Putamen (tissue), 1 donor: ENCODE data around the gene BRAF.
"Not testable (repeated sequence)": the region's sequence is repeated elsewhere in the genome, so short reads cannot be mapped to it uniquely, and the experiment has no call there.

Experiments
- DNase-seq: peaks from one replicate; pipeline ENCODE4 v3.0.0-alpha.2; 2016; ENCODE audit warnings: low spot score

BRAF gene

GRCh38 chr7:140769852-140770251 is 154.9 kb downstream of the BRAF start:
- no peak for DNase-seq

GRCh38 chr7:140767418-140767817 is 157.3 kb downstream of the BRAF start:
- DNase-seq = no peak

GRCh38 chr7:140765441-140765840 is 159.3 kb downstream of the BRAF start:
- not testable (repeated sequence) for DNase-seq

DNA sequence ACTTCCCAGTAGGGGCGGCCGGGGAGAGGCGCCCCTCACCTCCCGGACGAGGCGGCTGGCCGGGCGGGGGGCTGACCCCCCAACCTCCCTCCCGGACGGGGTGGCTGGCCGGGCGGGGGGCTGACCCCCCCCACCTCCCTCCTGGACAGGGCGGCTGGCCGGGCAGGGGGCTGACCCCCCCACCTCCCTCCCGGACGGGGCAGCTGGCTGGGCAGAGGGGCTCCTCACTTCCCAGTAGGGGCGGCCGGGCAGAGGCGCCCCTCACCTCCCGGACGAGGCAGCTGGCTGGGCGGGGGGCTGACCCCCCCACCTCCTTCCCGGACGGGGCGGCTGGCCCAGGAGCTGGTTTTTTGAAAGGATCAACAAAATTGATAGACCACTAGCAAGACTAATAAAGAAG is 161.6 kb downstream of the BRAF start:
- not testable (repeated sequence) for DNase-seq

DNA sequence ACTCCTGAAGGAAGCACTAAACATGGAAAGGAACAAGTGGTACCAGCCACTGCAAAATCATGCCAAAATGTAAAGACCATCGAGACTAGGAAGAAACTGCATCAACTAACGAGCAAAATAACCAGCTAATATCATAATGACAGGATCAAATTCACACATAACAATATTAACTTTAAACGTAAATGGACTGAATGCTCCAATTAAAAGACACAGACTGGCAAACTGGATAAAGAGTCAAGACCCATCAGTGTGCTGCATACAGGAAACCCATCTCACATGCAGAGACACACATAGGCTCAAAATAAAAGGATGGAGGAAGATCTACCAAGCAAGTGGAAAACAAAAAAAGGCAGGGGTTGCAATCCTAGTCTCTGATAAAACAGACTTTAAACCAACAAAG is 163.4 kb downstream of the BRAF start:
- DNase-seq = not testable (repeated sequence)

GRCh38 chr7:140754506-140754905 is 170.2 kb downstream of the BRAF start:
- peak; percentile 17 for DNase-seq

- no peak for DNase-seq
These were observed 172.2 kb downstream of the BRAF start for GRCh38 chr7:140752533-140752932.

DNA sequence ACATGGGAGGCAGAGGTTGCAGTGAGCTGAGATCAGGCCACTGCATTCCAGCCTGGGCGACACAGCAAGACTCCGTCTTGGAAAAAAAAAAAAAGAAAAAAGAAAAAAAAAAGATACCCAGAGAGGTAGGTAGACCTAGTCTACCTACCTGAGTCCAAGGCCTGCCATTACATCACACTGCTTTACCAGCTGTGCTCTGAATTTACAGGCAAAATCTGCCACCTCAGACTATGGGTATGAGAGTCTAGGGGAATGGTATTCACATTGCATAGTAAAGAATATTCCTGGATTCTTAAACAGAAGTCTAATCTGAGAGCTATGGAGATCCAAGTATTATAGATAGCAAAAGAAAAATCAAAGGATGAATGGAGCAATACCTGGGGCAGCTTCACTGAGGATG is 178.0 kb downstream of the BRAF start:
- DNase-seq = no peak

DNA sequence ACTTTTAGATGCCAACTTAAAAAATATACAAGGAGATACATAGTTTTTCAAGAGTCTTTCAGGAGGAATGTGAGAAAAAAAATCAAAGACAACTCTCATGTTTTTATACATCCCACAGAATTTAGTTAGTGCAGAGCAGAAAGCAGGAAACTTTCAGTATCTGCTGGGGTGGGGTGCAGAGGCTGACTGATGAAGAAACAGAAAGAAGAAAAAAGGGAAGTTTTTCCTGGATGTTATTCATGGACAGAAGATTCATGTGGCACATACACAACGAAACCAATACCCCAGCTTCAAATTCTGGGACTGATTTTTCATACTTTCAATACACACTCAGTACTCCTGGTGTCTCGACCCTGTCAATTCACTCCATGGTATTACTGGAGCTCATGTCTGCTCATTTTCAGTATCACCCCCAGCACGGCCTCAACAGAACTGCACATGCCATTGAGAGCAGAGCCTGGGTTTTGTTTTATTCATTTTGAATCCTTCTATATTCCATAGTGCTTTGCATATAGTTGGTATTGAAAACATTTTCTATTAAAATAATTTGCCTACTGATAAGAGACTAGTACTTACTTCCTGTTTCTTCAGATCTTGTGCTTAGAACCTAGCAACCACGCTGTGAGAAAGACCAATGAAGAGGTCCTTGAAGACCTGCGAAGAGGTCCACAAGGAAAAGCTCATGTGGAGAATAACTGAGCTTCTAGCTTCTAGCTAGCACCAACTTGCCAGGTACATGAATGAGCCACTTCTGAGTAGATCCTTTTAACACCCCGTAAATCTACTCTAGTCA is 179.3 kb downstream of the BRAF start:
- no peak for DNase-seq

DNA sequence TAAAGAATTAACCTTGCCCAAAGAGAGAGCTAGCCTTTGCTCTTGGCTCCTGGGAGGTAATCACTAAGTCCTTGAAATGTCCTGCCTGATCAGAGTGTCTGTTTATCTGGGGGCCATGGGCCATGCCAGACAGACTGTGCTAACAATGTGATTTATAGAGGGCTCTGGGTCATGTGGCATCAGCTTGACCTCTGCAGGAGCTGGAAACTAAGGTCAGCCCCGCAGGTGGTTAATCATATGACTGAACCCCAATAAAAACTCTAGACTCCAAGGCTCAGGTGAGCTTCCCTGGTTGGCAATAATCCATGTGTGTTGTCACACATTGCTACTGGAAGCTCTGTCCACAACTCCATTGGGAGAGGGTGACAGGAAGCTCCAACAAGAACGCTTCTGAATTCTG is 180.7 kb downstream of the BRAF start:
- DNase-seq = no peak

DNA sequence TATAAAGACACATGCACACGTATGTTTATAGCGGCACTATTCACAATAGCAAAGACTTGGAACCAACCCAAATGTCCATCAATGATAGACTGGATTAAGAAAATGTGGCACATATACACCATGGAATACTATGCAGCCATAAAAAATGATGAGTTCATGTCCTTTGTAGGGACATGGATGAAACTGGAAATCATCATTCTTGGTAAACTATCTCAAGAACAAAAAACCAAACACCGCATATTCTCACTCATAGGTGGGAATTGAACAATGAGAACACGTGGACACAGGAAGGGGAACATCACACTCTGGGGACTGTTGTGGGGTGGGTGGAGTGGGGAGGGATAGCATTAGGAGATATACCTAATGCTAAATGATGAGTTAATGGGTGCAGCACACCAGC is 181.5 kb downstream of the BRAF start:
- DNase-seq = not testable (repeated sequence)

GRCh38 chr7:140738280-140738679 is 186.4 kb downstream of the BRAF start:
- DNase-seq = no peak

DNA sequence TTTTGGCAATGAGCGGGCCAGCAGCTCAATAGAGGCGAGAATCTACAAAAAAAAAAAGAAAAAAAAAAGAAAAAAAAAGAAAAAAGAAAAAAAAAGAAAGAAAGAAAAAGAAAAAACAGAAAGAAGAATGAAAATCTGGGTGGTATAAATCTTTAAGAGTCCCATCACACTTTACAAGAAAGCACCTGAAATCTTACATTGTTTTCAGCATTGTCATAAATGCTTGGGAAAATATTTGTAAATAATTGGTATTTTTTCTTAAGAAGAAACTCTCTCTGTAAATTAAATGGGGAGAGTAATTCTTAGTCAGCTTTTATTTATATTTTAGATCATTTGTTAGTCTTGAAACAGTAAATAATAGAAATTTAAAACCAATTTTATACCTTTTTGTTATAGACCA is 190.0 kb downstream of the BRAF start:
- DNase-seq = no peak

DNA sequence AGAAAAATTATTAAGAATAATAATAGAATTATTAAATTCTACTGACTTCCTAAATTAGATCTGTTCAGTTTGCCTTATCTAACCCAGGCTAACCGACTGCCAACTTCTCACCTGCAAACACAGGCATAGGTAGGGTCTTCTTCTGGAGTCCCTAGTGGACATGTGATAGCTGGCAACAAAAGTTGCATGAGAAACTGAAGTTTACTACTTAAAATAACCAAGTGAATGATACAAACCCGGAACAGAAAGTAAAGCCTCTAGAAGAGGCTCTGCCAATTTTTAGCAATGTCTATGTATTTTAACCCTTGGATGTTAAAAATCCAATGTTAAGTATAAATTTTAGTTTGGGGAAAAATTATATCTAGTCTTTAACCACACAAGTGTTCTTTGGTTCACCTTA is 190.6 kb downstream of the BRAF start:
- no peak for DNase-seq

DNA sequence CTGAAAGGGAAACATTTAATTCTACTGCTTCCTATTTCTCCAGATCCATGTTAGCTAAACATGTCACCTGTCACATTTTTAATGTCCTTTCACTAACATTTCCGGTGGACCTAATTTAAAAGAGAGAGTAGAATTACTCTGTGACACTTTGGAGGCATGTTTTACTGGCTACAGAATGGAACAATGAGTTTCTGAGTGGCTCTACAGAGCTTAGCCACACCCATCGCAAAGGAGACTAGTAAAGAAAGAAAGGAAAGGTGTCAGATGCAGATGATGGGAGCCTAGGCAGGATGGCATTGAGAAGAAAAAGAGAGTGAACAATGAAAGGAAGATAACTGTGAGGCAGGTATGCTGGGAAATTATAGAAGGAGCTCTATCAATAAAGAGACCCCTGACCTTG is 192.3 kb downstream of the BRAF start:
- DNase-seq = no peak

DNA sequence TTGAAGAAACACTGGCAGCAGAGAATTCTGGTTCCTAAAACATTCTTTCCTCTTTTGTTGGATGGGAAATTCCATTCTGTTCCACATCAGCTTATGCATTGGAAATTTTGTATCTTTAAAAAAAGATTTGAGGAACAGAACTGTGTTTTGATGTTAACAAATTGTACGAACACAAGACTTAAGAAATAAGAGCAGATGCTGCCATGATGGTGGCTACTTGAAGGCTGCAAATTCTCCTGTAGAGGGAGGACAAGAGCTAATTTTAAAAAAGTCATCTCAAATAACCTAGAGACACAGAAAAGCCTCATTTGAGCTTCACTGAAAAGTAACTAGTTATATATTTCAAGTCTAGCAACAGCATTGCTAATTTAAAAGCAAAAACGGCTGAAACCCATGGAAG is 198.4 kb downstream of the BRAF start:
- no peak for DNase-seq

GRCh38 chr7:140724706-140725105 is 200.0 kb downstream of the BRAF start:
- no peak for DNase-seq

- DNase-seq = no peak
These were observed 201.2 kb downstream of the BRAF start for GRCh38 chr7:140723574-140723973.

DNA sequence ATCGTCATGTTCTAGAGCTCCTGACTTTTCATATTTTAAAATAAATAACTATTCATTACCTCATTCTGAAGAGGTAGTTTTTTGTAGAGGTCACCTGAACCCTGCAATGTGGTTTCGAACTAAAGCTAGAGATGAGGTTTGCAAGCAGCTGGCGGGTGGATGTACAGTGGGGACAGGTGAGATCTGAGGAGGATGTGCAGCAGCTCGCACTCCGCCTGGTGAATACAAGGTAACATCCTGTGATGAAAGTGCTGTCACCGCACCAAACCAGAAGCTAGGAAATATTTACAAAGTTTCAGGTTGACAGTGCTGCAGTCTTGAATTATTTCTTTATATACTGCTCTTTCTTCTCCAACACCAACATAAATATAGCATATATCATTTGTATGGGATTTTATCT is 201.7 kb downstream of the BRAF start:
- no peak for DNase-seq

DNA sequence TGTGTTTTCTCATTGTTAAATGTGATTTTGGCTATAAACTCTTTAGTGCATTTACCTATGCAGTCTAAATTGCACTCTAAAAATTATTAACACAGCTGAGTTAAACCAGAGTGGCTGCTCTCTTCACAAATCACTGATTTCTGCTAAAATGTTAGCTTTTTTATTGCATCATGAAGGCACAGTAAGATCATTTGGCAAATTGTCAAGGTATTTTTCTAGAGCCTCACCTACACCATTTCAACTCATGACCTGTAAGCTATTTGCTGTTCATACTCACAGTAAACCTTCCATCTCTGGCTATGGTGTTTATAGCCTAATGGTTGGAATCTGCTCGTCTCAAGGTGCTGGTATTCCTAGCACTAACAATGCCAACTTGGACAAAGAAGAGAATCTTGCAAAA is 202.5 kb downstream of the BRAF start:
- no peak for DNase-seq

DNA sequence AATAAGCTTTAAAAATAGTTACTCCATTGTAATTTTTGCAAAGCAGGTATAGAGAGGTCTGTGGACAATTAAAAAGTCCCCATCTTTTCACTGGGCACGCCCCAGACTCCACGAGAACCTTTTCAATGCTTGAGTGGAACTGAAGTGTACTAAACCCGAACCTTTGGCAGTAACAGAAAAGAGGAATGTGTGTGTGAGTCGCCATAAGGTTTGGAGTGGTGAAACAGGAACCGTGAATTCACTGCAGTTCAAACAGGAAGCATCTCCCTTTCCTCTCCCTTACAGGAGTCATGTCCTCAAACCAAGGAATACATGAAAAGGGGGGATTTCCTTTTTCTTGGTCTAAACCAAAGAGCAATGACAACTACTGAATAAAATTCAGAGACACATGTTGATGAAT is 205.0 kb downstream of the BRAF start:
- DNase-seq = no peak

- DNase-seq = no peak
These were observed 210.2 kb downstream of the BRAF start for GRCh38 chr7:140714331-140715040.

DNA sequence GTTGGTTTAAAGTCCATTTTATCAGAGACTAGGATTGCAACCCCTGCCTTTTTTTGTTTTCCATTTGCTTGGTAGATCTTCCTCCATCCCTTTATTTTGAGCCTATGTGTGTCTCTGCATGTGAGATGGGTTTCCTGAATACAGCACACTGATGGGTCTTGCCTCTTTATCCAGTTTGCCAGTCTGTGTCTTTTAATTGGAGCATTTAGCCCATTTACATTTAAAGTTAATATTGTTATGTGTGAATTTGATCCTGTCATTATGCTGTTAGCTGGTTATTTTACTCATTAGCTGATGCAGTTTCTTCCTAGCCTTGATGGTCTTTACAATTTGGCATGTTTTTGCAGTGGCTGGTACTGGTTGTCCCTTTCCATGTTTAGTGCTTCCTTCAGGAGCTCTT is 212.3 kb downstream of the BRAF start:
- DNase-seq = not testable (repeated sequence)

- DNase-seq = not testable (repeated sequence)
These were observed 216.0 kb downstream of the BRAF start for GRCh38 chr7:140708764-140709163.
